A172 (cell line): ENCODE results near the gene CA5A. TPM values are rescaled to one million over a fixed set of nuclear protein-coding genes. Genes with fewer than 3 reads are reported as not detected.
"Not testable (repeated sequence)": the region's sequence is repeated elsewhere in the genome, so short reads cannot be mapped to it uniquely, and the experiment has no call there.

Source experiments
- DNase-seq: peaks from one replicate; pipeline ENCODE4 v3.0.0-alpha.2; 2015; ENCODE audit warnings: low spot score
- total RNA-seq: library from RNA; depleted of rRNA; stranded (reverse); fragments of >200 nt; shearing (Covaris generic); gene quantifications from 2 replicates; pipeline ENCODE4 v1.2.3, GENCODE V29; 2014

CA5A gene
- total RNA-seq, 1 experiment from 2014 or later: not detected

DNA sequence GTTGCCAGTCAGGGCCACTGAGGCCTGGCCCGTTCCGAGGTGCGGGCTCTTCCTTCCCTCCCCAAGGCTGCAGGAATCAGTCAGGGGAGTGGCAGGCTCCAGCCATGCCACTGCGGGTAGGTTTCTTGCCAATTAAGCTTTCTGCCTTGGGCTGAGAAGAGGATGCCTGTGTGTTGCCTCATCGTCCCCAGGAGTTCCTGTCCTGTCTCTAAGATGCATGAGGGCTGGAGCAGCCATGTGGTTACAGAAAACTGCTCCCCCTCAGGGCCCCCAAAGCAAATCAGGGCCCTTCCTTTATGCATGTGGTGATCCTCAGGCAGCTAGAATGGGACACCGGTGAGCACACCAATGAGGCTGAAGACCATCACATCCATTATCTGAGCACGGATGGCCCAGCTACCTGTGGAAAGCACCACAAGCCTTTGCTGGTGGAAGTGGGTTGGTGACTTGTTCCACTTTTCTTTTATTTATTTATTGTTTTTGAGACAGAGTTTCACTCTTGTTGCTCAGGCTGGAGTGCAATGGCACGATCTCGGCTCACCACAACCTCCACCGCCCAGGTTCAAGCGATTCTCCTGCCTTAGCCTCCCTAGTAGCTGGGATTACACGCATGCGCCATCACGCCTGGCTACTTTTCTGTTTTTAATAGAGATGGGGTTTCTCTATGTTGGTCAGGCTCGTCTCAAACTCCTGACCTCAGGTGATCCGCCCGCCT lies 40.0 kb downstream of the CA5A start:
- DNase-seq: not testable (repeated sequence)

DNA sequence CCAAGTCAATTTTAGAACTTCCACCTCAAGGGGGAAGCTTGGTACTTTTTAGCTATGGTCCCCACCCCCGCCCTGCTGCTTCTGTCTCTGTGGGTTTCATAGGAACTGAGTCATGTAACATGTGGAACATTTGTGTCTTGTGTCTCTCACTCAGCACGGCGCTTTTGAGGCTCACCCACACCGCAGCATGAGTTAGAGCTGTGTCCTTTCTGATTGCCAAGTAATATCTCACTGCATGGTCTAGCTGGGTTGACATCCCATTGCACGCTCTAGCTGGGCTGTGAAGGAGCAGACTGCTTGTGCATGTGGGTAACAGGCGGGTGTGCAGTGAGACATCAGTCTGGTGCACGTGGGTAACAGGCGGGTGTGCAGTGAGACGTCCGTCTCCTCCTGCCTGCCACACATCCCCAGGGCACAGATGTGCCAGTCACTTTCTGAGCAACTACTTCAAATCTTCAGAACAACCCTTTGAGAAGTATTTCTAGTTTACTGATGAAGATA lies 40.6 kb downstream of the CA5A start:
- peak; percentile 16 for DNase-seq

DNA sequence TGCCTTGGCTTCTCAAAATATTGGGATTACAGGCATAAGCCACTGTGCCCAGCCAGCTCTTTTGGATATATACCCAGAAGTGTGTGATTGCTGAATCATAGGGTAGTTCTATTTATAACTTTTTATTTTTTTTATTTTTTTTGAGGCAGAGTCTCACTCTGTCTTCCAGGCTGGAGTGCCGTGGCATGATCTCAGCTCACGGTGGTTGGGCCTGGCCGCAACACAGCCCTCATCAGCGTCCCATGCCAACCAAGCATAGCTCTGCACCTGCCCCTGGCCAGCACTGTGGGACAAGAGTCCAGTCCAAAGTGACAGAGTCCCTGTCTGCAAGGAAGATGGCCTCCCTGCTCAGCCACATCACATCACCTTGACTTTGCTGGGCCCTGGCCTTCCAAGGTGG lies 42.3 kb downstream of the CA5A start:
- peak; percentile 22 for DNase-seq

DNA sequence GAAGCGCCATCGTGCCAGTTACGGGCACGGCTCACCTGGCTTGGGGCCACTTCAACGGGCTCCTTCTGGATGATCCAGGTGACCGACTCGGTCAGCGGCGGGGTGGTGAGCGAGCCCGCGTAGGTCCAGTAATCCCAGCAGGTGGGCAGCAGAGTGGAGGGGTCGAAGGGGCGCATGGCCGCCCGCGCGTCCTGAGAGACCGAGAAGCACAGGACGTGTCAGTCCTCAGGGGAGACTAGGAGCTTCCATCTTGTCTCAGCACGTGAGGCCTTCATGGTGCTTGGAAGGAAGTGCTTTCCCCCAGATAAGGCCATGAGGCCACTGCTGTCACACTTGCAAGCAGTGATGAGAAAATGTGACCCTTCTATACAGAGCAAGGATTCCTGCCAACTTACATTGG lies 44.6 kb downstream of the CA5A start:
- no peak for DNase-seq

DNA sequence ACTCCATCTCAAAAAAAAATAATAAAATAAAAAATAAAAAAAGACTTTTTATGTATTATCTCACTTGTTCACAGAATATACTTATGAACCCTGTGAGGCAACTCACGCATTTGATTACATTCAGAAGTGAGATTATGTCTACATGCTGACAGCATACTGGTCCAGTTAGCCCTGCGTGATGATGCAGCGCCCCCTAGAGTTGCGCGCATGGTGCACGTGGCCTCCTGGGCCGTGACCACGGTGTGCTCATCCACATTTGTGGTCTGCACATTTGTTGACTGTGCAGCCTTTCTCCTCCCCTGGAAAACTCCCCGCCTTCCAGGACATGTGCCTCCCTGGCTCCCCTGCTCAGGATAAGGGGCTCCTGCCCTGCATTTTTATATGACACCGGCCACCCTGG lies 46.6 kb downstream of the CA5A start:
- not testable (repeated sequence) for DNase-seq

DNA sequence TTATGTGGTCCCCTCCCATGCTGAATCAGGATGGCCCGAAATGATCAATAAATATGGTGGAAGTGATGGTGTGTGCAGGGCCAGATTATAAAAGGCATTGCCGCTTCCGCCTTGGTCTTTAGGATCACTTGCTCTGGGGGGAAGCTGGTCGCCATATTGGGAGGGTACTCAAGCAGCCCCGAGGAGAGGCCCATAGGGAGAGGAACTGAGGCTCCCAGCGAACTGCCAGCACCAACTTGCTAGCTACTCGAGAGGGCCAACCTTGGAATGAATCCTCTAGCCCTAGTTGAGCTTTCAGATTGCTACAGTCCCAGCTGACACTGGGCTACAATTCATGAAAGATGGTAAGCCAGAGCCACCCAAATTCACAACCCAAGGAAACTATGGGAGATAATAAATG lies 48.0 kb downstream of the CA5A start:
- not testable (repeated sequence) for DNase-seq

DNA sequence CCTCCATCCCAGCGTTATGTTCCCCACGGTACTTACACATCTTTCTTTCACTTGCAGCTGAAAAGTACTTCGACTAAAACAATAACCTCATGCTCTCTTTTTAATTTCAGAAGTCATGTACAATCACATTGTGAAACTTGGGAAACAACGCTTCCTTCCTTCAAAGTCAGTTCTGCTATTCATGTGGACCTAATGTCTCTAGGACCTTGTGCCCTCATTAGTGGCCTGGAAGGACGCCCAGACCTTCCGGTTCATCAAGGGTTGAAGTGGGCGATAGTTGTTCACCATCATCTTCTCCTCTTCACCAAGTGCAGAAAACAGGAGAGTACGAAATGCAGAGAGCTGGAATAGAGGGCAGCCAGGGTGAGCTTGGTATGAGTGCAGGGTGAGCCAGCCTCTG lies 48.4 kb downstream of the CA5A start:
- not testable (repeated sequence) for DNase-seq

DNA sequence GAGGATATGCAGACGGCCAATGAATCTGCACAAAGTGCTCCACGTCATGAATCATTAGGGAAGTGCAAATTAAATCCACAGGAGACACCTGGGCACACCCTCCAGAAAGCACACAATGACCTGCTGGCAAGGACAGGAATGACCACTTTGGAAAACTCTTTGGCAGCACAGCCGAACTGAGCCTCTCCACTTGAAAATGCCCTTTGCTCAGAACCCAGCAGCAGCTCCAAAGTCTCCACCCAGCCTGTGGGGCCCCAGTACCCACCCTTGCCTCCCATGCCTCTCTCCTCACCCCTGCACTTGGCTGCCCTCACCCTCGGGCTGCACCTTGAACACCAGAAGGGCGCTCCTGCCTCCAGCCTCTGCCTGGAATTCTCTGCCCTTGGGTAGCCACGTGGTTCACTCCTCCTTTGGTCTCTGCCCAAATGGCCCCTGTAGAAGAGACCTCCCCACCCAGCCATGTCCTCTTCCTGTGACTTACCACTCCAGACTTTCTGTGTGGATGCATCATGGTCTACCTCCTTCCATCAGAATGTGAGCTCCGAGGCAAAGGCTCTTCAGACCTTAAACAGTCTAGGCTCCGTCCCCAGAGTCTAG lies 50.9 kb downstream of the CA5A start:
- not testable (repeated sequence) for DNase-seq

DNA sequence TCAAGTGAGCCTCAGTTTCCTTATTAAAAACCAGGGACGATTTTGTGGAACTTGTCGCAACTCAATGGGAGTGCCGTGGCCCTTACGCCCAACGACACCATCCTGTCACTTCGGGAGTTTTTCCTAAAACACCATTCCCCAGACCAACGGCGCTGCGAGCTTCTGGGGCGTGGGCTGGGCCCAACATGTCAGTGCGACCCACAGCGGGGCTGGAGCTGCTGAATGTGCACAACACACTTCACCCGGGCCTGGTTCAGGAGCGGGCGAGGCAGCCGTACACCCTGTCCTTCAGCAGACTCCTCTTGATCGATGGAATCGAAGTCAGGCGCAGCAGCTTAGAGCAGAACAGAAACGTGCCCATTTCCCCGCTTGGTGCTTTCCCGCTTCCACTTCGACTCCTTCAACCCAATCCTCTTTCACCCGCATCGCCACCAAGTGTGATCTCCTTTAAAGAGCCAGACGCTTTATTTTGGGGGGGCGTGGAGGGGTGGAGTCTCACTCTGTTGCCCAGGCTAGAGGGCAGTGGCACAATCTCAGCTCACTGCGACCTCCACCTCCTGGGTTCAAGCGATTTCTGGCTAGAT lies 53.8 kb downstream of the CA5A start:
- DNase-seq: no peak

DNA sequence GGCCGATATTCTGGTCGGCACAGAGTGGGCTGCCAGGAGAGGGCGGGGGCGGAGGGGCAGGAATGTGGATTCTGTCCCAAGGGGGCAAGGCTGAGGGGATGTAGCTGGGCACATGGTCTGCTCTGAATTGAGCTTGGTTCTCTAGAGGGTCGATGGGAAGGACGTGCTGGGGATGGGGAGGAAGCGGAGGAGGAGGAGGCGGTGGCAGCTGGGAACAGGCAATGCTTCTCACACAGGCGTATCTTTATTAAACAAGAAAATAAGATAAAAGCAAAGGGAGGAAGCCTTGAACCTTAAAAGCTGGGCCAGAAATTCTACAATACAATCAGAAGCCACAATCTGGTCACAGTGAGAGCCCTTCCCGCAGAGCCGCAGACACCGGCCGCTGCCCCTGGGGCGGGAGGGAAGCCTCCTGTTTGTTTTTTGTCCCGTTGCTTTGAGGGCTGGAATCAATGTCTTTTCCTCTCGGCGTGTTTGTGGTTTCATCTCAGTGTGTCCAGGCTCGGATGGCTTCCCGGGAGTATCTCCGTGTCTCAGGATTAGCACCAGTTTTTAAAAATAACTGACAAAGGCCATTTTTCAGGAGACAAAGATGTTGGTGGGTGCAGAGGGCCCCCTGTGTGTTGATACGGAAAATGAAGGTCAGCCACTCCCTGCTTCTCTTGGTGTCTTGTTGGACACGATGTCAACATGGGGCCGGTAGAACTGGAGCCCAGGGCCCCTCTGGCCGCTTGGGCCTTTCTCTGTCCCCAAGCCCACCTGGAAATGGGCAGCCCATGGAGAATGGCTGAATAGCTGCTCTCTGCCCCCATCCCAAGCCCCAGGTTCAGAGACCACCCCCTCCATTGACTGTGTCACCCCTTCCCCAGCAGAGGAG lies 54.8 kb downstream of the CA5A start:
- no peak for DNase-seq

DNA sequence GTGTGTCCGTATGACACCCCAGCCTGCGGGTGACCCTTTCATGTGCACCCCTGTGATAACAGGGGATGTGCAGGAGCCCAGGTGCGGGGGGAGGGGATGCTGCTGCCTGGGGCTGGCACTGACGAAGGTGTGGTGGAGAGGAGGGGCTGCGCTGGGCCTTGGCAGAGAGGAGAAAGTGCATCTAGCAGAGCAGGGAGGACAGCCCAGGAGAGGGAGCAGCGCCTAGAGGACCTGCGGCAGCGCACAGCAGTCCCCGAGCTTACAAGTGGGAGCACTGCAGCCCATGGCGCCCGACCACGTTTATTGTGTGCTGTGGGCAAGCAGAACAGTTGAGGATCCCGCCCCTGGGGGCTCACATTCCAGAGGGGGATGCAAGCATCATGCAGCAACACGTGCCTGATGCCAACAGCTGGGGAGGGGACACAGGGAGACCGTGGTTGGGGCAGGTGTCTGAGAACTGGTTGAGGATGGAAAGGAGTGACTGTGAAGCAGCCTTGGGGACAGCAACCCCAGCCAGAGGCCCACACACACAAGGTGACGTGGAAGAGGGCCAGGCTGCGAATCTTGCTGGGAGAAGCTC lies 56.1 kb downstream of the CA5A start:
- DNase-seq: no peak

DNA sequence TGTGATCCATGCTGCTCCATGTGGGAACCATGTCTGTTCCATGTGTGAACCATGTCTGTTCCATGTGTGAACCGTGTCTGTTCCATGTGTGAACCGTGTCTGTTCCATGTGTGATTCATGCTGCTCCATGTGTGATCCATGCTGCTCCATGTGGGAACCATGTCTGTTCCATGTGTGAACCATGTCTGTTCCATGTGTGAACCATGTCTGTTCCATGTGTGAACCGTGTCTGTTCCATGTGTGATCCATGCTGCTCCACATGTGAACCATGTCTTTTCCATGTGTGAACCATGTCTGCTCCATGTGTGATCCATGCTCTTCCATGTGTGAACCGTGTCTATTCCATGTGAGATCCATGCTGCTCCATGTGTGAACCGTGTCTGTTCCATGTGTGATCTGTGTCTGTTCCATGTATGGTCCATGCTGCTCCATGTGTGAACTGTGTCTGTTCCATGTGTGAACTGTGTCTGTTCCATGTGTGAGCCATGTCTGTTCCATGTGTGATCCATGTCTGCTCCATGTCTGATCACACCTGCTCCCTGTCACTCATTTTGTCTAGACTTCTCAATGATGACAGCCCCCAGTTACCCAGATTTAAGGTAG lies 56.8 kb downstream of the CA5A start:
- DNase-seq: not testable (repeated sequence)

DNA sequence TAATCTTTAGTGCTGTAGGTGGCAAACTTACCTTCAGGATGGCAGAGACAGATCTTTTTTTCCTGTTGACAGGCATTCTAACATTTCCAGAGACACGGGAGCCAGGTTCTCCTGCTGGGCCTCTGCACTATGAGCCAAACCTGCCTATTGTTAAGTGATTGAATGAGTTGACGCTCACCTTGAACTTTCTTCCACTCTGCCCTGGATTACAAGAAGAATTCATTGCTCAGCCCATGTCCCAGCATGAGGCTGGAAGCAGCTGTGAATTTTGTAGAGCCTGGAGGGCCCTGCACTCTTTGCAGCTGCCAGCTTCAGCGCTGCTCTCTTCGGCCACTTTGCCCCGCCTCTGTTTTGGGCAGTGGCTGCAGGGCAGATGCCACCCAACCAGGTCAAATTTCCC lies 57.6 kb downstream of the CA5A start:
- no peak for DNase-seq

DNA sequence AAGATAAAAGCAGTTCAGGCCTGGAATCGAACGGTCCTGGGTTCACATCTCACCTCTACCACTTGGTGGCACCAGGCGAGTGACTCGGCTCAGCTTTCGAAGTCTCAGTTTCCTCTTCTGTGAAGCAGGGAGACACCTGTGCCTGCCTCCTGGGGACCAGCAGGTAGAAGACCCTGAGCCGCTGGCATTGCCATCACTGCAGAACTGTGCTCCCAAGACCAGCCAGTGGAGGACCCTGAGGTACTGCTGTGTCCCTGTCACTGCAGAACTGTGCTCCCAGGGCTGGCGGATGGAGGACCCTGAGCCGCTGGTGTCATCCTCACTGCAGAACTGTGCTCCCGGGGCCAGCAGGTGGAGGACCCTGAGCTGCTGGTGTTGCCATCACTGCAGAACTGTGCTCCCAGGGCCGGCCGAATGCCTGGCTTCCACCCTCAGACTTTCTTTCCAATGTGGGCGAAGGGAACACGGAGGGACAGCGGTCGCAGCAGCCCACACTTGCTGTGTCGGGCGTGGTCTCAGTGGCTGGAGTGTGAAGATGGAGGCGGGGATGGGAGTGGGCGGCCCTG lies 58.3 kb downstream of the CA5A start:
- DNase-seq: no peak

DNA sequence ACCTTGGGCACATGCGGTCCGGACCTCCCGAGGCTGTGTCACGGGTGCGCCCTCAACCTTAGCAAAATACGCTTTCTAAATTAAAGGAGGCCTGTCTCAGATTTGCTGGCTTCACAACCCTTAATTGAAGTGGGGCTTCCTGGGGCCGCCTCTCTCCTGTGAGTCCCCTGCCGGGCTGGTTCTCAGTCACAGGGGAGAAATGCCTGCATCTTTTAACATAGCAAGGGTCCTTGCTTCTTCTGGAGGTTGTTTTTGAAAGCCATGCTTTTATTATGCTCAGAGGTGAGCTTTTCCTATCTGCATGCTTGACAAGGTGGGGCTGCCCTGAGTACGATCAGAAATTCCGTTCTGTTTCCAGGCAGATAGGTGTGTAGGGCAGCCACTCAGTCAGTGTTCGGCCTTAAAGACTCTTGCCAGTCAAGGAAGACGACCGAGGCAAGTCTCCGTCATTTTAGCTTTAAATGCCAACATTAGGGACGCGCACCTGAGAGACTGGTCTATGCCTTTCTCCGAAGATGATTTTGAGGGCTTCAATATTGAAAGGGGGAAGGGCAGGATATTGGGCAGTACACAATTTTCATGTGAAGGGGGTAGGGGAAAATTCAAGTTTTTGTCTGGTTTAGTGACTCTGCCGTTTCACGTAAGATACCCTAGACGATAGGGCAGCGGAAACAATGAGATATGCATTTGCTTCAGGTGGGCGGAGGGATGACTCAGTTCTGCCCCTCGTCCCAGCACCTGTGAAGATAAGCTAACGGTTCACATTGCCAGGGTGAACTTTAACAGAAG lies 61.5 kb downstream of the CA5A start:
- DNase-seq: no peak

DNA sequence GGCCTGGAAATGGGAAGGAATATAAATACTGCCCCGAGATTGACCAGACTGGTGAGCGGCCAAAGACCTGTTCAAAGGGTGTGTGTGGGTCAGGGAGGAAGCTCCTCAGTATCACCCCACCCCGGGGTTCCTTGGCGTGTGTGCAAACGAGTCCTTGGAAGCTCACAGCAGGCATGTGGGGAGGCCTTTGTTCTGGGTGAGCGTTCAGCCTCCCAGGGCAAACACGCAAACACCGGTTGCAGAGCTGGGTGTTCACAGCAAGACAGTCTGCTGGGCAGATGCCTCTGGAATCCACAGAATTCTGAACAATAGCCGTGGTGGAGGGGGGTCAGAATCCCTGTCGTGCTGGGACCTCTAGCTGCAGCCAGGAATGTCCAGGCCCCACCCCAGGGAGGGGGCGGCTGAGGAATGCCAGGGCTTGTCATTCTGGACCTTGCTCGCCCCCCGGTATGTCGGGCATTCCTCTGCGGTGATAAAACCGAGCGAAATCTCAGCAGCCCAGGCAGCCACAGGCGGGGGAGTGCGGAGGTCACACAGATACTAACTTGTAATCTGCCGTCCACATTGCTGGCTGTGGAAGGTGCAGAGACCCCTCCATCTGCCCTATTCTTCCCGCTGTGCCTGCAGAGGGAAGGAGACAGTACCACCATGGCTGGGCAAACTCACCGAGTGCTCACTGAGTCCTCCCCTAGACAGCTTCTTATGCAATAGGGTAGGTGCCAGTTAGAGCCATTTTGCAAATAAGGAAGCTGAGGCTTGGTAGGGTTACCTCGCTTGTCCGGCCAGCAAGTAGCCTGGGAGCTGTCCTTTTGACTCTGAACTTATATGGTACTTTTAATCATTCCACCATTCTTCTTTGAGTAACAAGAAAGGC lies 65.7 kb downstream of the CA5A start:
- peak; percentile 91 for DNase-seq

DNA sequence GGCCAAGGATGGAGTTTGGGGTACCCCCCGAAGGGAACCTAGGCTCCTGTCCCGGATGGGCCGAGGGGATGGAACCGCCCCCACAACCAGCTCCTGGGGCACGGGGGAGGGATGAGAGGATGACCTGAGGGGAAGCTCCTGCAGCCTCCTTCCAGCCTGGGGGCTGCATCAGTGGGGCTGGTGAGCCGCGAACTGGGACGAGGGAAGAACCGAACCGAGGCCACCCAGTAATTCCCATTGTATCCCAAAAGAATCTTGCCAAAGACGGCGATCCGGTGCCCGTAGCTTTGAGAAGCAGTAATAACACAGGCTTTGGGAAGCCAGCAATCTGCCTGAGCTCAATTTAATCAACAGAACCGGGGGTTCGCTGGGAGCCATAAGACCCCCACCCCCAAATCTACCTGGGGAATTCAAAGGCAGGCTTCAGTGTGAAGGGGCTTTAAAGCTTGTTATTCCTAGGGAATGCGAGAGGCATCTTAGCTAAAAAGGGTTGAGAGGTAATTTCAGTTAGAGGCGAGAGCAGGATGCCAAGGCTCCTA lies 66.4 kb downstream of the CA5A start:
- DNase-seq: not testable (repeated sequence)

DNA sequence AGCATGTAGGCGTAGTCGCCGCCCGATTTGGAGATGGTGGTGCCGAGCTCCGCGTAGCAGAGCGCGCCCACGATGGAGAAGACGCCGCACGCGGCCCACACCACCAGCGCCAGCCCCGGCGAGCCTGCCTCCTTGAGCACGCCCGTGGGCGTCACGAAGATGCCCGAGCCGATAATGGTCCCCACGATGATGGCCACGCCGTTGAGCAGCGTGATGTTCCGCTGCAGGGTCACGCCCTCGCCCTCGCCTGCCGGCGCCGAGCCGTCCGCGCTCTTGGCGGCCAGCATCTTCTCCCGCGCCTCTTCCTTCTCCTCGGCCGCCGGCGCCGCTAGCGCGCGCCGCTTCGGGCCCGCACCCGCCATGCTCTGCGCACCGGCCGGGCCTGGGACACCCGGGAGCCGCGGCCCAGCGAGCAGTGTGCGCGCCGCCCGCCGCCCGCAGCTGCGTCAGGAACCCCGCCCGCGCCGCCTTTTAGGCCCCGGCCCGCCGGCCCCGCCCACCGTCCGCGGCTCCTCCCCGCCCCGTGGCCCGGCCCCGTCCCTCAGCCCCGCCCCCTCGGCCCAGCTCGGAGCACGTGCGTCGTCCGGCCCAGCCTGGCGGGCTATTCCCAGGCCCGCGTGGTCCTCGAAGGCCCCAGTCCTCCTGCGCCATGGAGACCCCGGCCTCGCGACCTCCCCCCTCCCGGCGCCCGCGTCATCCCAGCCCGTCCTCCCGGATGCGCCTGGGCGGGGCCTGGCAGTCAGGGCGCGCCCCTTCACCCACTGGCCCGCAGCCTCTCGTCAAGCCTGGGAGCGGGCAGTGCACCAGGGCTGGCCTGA lies 67.1 kb downstream of the CA5A start, which contains the start of gene SLC7A5:
SLC7A5 (minus strand) TSS at position 447 of the 818 bp plus-strand sequence; CDS start at position 362, 85 bp downstream.
- DNase-seq: peak; percentile 51
